ENCODE results near the gene RELT. TPM values are rescaled to one million over a fixed set of nuclear protein-coding genes. Genes with fewer than 3 reads are reported as not detected.

The RELT gene
- total RNA-seq, 1 experiment from 2014 or later = 5.0 TPM

DNA sequence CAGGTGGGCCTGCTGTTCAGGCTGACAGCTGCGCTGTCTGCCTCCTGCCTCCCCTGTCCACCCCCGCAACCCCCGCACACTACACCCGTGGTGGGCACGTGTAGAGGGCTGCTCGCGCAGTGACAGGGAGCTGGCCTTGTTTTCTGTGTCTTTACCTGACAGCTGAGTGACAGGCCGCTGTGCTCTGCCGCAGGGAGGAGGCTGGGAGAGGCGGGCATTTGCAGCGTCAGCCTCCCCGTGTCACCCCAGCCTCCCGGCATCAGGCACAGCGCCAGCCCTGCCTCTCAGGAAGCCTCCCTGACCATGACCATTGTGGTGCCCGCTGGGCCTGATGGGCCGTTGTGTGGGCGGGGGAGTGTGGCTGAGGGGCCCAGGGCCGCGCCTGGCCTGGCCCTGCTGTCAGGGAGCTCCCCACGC is 32.0 kb upstream of the RELT start:
- Histone ChIP-seq H3K27me3 (no peaks in the 10 kb centered on the region), H3K9me3 (no peaks in the 10 kb centered on the region)
- DNase-seq = no peak

DNA sequence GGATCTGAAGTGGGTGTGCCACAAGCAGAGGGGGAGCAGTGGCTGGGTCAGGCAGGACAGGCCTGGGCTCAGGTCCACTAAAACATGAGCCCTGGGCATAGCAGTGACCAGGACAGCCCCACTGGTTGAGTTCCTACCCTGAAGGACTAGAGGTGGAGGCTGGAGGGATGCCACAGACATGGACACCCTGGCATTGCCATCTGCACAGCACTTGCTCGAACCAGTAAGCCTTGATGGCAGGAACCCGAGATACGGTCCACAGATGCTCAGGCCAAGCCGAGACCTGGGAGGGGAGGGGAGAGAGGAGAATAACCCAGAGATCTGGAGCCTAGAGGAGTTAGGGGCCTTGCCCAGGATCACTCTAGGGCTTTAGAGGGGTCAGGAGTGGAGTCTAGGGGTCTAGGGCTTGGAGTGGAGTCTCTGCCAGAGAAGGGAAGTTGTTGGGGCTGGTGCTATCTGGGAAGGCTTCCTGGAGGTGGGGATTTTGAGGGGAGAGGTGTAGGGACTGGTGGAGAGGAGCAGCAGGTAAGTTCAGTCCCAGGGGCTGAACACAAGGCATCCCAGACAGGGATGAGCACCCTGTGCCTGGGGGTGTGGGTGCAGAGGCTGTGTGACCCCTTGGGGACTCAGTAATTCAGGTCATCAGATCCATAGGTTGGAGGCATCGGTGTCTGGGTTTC is 30.6 kb upstream of the RELT start:
- no peaks in the 10 kb centered on the region for H3K27me3 ChIP-seq
- peaks cover 2% of the 10 kb centered on the region; the same call in 1 of the 2 replicates for H3K36me3 ChIP-seq
- DNase-seq = no peak
- no peak overlapping the region for H3K4me3 ChIP-seq
- no peaks in the 10 kb centered on the region for H3K9me3 ChIP-seq

More for the DNA sequence above, 32.0 kb upstream of the RELT start:
- no peak overlapping the region for H3K4me3 ChIP-seq
- H3K36me3 ChIP-seq = peaks cover 2% of the 10 kb centered on the region; the same call in 1 of the 2 replicates

GRCh38 chr11:73346186-73346935 is 29.8 kb upstream of the RELT start:
- Histone ChIP-seq H3K9me3 (no peaks in the 10 kb centered on the region), H3K27me3 (no peaks in the 10 kb centered on the region), H3K36me3 (peaks cover 2% of the 10 kb centered on the region; the same call in 1 of the 2 replicates), H3K4me3 (no peak overlapping the region)
- no peak for DNase-seq

DNA sequence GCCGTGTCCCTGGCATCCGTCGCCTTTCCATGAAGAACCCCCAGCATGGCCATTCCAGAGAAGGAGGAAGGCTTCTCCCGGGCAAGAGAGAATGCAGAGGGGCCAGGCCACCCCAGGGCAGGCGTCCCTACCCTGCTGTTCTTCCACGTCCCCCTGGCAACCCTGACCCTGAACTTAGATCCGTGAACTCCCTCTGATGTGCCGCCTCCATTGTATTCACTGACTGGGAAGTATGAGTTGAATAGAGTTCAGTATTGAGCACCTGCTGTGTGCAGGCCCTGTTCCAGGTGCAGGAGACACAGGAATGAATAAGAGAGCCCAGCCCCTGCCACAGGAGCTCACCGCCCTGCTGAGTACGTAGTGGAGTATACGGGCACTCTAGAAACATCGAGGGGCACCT is 29.1 kb upstream of the RELT start:
- H3K9me3 ChIP-seq = no peaks in the 10 kb centered on the region
- peaks cover 2% of the 10 kb centered on the region; the same call in 1 of the 2 replicates for H3K36me3 ChIP-seq
- H3K27me3 ChIP-seq = no peaks in the 10 kb centered on the region
- no peak overlapping the region for H3K4me3 ChIP-seq
- DNase-seq = no peak

GRCh38 chr11:73348838-73349237 is 27.4 kb upstream of the RELT start:
- DNase-seq = no peak
- no peaks in the 10 kb centered on the region for H3K27me3 ChIP-seq
- no peak overlapping the region for H3K4me3 ChIP-seq
- peaks cover 9% of the 10 kb centered on the region; the same call in 1 of the 2 replicates for H3K36me3 ChIP-seq
- no peaks in the 10 kb centered on the region for H3K9me3 ChIP-seq

DNA sequence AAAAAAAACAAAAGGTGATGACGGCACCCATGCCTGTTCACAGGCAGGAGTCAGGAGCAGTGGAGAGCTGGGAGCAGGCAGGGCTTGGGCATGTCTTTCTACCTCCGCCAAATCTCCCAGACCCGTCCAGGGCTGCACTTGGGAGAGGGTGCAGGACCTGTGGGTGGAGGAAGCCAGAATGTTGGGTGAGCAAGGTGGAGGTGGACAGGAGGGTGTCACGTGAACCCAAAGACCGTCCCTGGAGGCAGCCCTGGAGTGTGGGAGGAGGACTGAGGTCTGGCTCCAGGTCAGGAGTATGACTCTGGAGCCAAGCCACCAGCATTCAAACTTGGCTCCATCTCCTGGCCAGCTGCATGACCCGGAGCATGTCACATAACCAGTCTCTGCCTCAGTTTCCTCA is 26.6 kb upstream of the RELT start:
- no peaks in the 10 kb centered on the region for H3K27me3 ChIP-seq
- H3K36me3 ChIP-seq = peaks cover 9% of the 10 kb centered on the region; the same call in 1 of the 2 replicates
- no peaks in the 10 kb centered on the region for H3K9me3 ChIP-seq
- H3K4me3 ChIP-seq = no peak overlapping the region
- DNase-seq = no peak

- no peak overlapping the region for H3K4me3 ChIP-seq
- peaks cover 9% of the 10 kb centered on the region; the same call in 1 of the 2 replicates for H3K36me3 ChIP-seq
- peak; percentile 28 for DNase-seq
- no peaks in the 10 kb centered on the region for H3K27me3 ChIP-seq
- H3K9me3 ChIP-seq = no peaks in the 10 kb centered on the region
Observed at GRCh38 chr11:73350908-73351636, 25.1 kb upstream of the RELT start.

GRCh38 chr11:73353422-73353821 is 22.8 kb upstream of the RELT start:
- Histone ChIP-seq H3K36me3 (peaks cover 12% of the 10 kb centered on the region), H3K4me3 (no peak overlapping the region), H3K27me3 (no peaks in the 10 kb centered on the region), H3K9me3 (no peaks in the 10 kb centered on the region)
- DNase-seq = no peak

GRCh38 chr11:73355109-73355508 is 21.1 kb upstream of the RELT start:
- DNase-seq = no peak
- Histone ChIP-seq H3K36me3 (peaks cover 15% of the 10 kb centered on the region), H3K27me3 (no peaks in the 10 kb centered on the region), H3K9me3 (no peaks in the 10 kb centered on the region), H3K4me3 (no peak overlapping the region)

GRCh38 chr11:73356979-73357860 is 19.0 kb upstream of the RELT start:
- Histone ChIP-seq H3K4me3 (no peak overlapping the region), H3K9me3 (no peaks in the 10 kb centered on the region), H3K36me3 (peaks cover 30% of the 10 kb centered on the region), H3K27me3 (no peaks in the 10 kb centered on the region)
- no peak for DNase-seq

- H3K36me3 ChIP-seq = peaks cover 30% of the 10 kb centered on the region
- no peak for DNase-seq
- H3K4me3 ChIP-seq = no peak overlapping the region
- H3K9me3 ChIP-seq = no peaks in the 10 kb centered on the region
- H3K27me3 ChIP-seq = no peaks in the 10 kb centered on the region
Observed at GRCh38 chr11:73358071-73358470, 18.1 kb upstream of the RELT start.

DNA sequence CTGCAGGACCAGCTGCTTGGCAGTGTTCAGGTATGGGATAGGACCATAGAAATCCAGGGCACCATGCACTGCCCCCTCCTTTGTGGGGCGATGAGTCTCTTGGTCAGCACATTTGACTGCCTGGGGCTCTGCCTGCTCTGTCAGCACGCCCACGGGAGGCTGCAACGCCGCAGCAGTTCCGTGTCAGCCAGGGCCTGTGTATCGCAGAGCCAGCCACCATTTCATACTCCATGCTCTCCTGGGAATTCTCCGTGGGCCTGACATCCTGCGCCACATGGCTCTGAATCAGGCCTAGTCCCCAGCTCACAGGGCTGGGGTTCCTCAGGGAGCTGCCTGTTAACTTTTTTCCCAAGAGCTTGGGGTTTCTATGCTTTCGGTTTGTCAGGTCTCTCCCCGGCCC is 16.9 kb upstream of the RELT start:
- DNase-seq = no peak
- Histone ChIP-seq H3K9me3 (no peaks in the 10 kb centered on the region), H3K27me3 (no peaks in the 10 kb centered on the region), H3K36me3 (peaks cover 24% of the 10 kb centered on the region), H3K4me3 (no peak overlapping the region)

- no peaks in the 10 kb centered on the region for H3K9me3 ChIP-seq
- DNase-seq = peak; percentile 57
- H3K27me3 ChIP-seq = no peaks in the 10 kb centered on the region
- H3K36me3 ChIP-seq = peaks cover 27% of the 10 kb centered on the region
- no peak overlapping the region for H3K4me3 ChIP-seq
Observed at GRCh38 chr11:73359930-73360742, 16.1 kb upstream of the RELT start.

DNA sequence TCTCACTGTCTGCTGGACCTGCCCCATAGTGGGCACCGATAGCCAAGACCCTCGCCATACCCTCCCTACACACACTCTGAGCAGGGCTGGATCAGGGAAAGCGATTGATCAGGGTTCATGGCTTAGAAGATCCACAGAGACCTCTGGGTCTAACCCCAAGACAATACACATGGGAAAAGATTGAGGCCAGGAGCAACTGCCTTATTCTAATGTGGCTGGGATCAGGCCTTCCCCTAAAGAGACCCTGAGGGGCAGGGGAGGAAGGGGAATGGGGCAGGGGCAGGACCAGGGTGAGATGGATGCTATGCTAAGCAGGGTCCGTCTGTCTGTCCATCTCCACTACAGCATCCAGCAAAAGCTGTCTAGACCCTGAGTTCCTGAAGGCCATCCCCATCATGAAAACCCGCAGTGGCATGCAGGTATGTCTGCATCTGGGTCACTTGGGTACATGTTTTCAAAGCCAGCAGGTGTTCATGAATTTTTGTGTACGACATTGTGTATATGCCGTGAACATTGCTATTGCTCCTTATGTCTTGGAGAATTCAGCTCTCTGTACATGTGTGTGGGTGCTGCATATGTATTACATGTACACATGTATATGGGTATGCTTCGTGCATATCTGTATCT is 15.3 kb upstream of the RELT start:
- no peak for DNase-seq
- Histone ChIP-seq H3K4me3 (no peak overlapping the region), H3K36me3 (peaks cover 34% of the 10 kb centered on the region)

More for the DNA sequence above, 15.3 kb upstream of the RELT start:
- Histone ChIP-seq H3K27me3 (no peaks in the 10 kb centered on the region), H3K9me3 (no peaks in the 10 kb centered on the region)

All from MG63 (cell line).